GM21528 (cell line): ENCODE data around the gene B4GAT1.
"Not testable (repeated sequence)": the region's sequence is repeated elsewhere in the genome, so short reads cannot be mapped to it uniquely, and the experiment has no call there.

Experiments used
- ATAC-seq: cut with Tn5 transposase; IDR thresholded peaks from one replicate; pipeline ENCODE4 v1.9.1; 2021; ENCODE audit warnings: mild to moderate bottlenecking, moderate library complexity; ENCODE audit not compliant: unreplicated experiment, low FRiP score

Gene B4GAT1

DNA sequence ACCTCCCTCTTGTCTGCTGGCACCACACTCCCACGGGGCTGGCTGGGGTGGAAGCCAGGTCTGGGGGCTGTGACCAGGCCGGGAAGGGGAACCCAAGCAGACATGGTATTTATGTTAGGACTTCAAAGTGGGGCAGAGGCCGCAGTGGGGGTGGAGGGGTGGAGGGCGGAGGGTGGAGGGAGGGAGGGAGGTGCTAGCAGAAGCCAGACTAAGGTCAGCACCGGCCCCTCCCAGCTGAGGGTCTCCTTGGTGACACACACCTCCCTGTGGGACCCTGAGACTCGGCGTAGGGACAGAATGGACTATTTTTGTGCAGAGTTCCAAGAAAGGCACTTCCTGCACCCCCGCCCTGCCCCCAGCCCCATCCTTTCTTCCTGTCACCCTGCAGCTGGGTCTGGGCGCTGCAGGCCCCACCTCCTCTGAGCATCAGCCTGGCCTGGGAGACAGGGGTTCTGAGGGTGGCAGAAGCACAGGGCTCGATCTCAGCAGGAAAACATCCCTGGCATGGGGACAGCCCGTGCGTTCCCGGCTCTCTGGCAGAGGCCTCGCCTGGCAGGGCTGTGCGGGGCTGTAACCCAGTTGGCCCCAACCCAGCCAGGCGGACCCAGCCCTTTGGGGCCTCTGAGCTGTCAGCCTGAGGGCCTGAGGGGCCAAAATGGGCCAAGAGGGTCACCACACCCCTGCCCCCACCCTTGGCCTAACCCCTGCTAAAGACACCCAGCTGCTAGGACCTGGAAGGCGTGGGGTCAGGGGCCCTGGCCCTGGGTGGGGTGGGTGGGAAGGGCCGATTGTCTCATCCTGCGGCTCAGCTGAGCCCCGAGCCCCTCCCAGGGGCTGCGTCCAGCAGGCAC is 20.9 kb downstream of the B4GAT1 start:
- no peak for ATAC-seq

GRCh38 chr11:66325263-66325671 is 22.2 kb downstream of the B4GAT1 start:
- no peak for ATAC-seq

DNA sequence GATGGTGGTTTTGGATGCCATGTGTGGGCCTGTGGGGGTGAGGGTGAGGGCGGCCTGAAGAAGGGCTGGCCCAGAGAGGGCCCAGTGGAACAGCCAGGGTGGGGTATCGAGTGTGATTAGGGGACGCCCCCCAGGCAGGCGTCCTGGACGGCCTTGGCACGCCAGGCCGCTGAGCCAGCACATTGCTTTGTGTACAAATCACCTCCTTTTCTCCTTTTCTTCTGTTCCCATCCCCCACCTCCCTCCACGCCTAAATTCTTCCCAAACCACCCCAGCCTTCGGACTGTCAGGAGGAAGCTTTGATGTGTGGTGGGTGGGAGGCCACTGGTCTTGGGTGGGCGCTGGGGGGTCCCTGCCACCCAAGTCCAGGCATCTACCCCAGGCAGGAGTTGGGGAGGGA is 22.8 kb downstream of the B4GAT1 start:
- no peak for ATAC-seq

DNA sequence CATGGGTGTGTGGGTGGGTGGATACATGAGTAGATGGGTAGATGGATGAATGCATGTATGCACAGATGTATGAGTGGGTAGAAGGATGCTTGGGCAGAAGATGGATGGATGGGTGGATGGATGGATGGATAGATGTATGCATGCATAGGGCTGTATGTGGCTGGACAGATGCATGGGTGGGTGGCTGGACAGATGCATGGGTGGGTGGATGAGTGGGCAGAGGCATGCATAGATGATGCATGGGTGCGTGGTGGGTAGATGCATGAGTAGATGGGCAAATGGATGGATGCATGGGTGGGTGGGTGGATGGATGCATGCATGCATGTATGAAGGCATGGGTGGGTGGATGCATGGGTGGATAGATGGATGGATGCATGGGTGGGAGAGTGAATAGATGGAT is 23.7 kb downstream of the B4GAT1 start:
- ATAC-seq = no peak

- ATAC-seq = no peak
Observed at GRCh38 chr11:66322732-66323427, 24.5 kb downstream of the B4GAT1 start.

- ATAC-seq = no peak
Observed at GRCh38 chr11:66321606-66322005, 25.8 kb downstream of the B4GAT1 start.

- not testable (repeated sequence) for ATAC-seq
Observed at GRCh38 chr11:66320748-66321147, 26.7 kb downstream of the B4GAT1 start.

GRCh38 chr11:66320289-66320688 is 27.1 kb downstream of the B4GAT1 start:
- ATAC-seq = not testable (repeated sequence)

- no peak for ATAC-seq
Observed at GRCh38 chr11:66318600-66318970, 28.8 kb downstream of the B4GAT1 start.

- no peak for ATAC-seq
Observed at GRCh38 chr11:66317723-66318599, 29.5 kb downstream of the B4GAT1 start.

DNA sequence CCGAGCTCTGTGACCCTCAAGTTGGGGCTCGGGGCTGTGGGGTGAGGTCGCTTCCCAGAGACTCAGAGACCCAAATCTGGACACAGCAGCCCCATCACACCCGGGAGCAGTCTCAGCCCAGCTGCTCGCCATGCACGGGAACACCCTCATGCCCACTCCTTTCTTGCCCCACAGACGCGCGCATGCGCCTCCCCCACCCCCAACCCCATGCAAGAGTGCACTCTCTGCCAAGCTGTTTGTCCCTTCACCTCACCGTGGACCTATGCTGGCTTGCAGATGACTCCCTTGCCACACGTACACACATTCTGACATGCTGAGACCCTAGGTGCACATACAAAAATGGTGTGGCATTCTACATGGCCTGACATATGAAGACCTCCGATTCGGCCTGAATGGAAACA is 30.1 kb downstream of the B4GAT1 start:
- no peak for ATAC-seq

- no peak for ATAC-seq
Observed at GRCh38 chr11:66316849-66317251, 30.6 kb downstream of the B4GAT1 start, which contains the start of gene CD248. Gene CD248 (minus strand): TSS chr11:66317044. CDS start chr11:66317027, 17 bp downstream.

DNA sequence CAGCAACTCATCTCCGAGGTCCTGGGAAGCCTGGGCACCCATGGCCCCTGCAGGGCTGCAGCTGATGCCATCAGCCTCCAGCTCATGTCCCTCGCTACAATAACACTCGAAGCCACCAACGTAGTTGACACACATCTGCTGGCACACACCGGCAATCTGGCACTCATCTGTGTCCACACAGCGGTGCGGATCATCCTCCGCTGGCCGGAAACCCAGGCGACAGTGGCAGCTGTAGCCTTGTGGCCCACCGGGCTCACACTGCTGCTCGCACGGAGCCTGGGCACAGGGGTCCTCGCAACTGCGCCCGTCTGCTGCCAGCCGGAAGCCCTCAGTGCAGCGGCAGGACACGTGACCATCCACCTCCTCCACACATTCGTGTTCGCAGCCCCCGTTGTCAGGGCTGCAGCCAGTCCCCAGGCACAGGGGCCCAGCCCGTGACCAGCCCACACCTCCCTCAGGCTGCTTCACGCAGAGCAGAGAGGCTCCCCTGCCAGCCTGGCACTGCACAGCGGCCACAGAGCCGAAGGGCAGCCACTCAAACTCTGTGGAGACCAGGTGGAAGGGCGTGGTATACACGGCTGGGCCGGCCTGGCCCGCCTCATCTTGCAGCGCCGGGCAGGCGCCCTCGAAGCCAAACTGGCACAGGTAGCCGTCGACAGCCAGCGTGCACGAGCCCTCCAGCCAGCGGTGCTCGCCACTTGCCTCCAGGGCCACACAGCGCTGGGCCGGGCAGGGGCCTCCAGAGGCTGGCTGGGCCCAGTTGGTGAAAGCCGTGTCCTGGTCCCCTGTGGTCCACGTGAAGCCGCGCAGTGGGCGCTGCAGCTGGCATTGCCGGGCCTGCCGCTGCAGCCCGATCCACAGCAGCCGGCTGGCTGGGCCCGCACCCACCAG is 31.3 kb downstream of the B4GAT1 start:
- ATAC-seq = no peak

- ATAC-seq = no peak
Observed at GRCh38 chr11:66315498-66315885, 31.9 kb downstream of the B4GAT1 start.

- no peak for ATAC-seq
Observed at GRCh38 chr11:66314561-66315497, 32.6 kb downstream of the B4GAT1 start.

DNA sequence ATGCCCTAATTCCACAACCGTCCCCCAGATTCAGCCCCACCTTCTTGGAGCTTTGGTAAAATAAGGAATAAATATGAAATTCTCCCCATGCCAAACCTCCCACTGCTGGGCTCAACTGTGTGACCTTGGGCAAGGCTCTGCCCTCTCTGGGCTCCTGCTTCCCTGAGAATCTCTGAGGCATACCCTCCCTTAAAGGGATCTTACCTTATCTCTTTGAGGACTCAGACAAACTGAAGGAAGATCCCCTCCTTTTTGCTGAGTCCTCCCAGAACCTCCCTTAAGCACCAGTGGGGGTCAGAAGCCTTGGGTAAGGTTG is 33.3 kb downstream of the B4GAT1 start:
- no peak for ATAC-seq

DNA sequence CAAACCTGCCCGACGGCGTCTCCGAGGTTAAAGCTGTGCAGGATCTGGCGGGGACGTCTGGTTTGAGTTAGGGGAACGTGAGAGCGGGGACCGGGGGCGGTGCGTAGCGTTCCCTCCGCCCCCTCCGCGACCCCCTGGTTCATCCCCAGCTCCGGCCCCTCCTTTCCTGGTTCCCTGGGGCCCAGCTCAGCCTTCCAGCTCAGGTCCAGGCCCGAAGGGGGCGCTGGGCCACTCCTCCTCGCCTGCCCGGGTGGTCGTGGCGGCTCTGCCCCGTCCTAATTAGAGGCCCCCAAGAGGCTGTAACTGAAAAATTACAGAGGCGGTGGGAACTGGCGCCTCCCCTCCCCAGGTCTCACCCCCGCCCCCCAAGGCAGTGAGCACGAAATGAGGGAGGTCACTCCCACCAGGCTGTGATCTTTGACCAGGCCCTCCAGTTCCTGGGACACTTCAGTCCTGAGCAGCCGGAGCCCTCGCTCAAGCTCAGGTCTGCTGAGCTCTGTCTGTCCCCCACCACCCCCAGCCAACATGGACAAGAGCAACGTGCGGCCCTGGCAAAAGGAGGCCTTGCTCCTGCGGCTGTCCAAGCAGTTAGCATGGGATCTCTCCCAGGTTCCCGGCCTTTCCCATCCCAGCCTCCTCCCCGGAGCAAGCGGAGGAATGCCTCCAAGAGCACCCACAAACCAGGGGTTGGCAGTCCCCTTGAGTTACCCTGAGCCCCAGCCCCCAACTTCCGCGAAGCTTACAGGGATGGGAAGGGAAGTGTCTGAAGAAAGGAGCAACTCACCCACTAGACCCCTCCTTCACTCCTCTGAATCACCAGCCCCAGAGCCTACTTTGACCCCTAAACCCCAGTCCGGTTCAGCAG is 33.9 kb downstream of the B4GAT1 start:
- ATAC-seq = no peak
